GM21360 (cell line): Measurements from ENCODE around the gene POLR2C.
"Not testable (repeated sequence)": the region's sequence is repeated elsewhere in the genome, so short reads cannot be mapped to it uniquely, and the experiment has no call there.

Experiments
- ATAC-seq: cut with Tn5 transposase; IDR thresholded peaks from one replicate; pipeline ENCODE4 v1.9.1; 2021; ENCODE audit warnings: mild to moderate bottlenecking, moderate library complexity; ENCODE audit not compliant: unreplicated experiment

The POLR2C gene

GRCh38 chr16:57462209-57462977, at the start of gene POLR2C:
POLR2C (plus strand) TSS chr16:57462679; CDS start chr16:57462725, 46 bp downstream.
- ATAC-seq: peak; percentile 86

GRCh38 chr16:57413301-57413730, 49.2 kb upstream of the POLR2C start:
- ATAC-seq: peak; percentile 65

- no peak for ATAC-seq
These were observed 48.7 kb upstream of the POLR2C start for GRCh38 chr16:57413733-57414132.

- no peak for ATAC-seq
These were observed 46.4 kb upstream of the POLR2C start for GRCh38 chr16:57416084-57416483.

- no peak for ATAC-seq
These were observed 43.0 kb upstream of the POLR2C start for GRCh38 chr16:57419506-57419905.

- ATAC-seq: no peak
These were observed 40.2 kb upstream of the POLR2C start for GRCh38 chr16:57422026-57422944.

GRCh38 chr16:57423152-57423551, 39.3 kb upstream of the POLR2C start:
- ATAC-seq: no peak

GRCh38 chr16:57424583-57424982, 37.9 kb upstream of the POLR2C start:
- no peak for ATAC-seq

GRCh38 chr16:57426356-57426755, 36.1 kb upstream of the POLR2C start:
- ATAC-seq: no peak

GRCh38 chr16:57427307-57427706, 35.2 kb upstream of the POLR2C start:
- ATAC-seq: no peak

GRCh38 chr16:57427824-57428223, 34.7 kb upstream of the POLR2C start:
- no peak for ATAC-seq

GRCh38 chr16:57430955-57431354, 31.5 kb upstream of the POLR2C start:
- no peak for ATAC-seq

- ATAC-seq: no peak
These were observed 30.0 kb upstream of the POLR2C start for GRCh38 chr16:57432505-57432904.

GRCh38 chr16:57432989-57433388, 29.5 kb upstream of the POLR2C start:
- no peak for ATAC-seq

GRCh38 chr16:57434003-57434402, 28.5 kb upstream of the POLR2C start:
- ATAC-seq: no peak

- no peak for ATAC-seq
These were observed 26.6 kb upstream of the POLR2C start for GRCh38 chr16:57435838-57436237.

GRCh38 chr16:57439947-57440346, 22.5 kb upstream of the POLR2C start:
- ATAC-seq: not testable (repeated sequence)

GRCh38 chr16:57440551-57440950, 21.9 kb upstream of the POLR2C start:
- not testable (repeated sequence) for ATAC-seq

- no peak for ATAC-seq
These were observed 17.8 kb upstream of the POLR2C start for GRCh38 chr16:57444711-57445110.

GRCh38 chr16:57445510-57445909, 17.0 kb upstream of the POLR2C start:
- ATAC-seq: no peak

- ATAC-seq: peak; percentile 33
These were observed 15.8 kb upstream of the POLR2C start for GRCh38 chr16:57446531-57447185.
